CD4-positive, alpha-beta T cell treated with Interferon gamma for 1 hour (primary cell): ENCODE measurements around the gene RABEP1.

ENCODE experiments used
- DNase-seq: peaks from one replicate; pipeline ENCODE4 v3.0.0-alpha.2; 2020

RABEP1 gene

GRCh38 chr17:5365831-5366230, 83.7 kb downstream of the RABEP1 start:
- no peak for DNase-seq

DNA sequence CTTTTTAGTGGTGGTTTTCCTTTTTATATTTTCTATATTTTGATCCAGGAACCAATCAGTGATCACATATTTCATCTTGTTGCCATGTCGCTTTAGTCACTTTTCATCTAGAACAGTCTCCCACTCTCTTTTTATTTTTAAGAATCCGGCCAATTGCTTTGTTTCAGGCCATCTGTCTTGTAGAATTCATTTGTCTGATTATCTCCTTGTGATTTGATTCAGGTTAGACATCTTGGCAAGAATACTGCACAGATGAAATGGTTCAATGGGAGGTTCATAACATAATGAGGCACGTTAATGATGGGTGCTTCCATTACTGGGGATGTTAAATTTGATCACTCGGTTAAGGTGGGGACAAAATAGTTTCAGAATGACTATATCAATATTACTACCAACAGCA, 88.3 kb downstream of the RABEP1 start:
- no peak for DNase-seq

DNA sequence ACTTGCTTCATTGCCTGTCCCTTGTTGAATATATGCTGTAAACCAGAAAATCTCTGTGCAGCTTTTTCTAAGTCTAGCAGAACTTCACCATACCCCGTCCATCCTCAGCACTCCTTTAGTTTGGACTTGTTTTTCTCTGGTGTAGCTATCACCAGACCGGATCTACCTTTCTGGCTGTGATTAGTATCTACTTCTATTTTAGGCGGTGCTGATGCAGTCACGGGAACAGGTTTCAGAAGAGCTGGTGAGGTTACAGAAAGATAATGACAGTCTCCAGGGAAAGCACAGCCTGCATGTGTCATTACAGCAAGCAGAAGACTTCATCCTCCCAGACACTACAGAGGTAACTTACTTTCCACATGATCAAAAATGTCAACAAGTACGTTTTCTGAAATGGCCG, 91.0 kb downstream of the RABEP1 start:
- no peak for DNase-seq

- no peak for DNase-seq
These were observed 96.6 kb downstream of the RABEP1 start for GRCh38 chr17:5378566-5379207.

- DNase-seq, result no peak
These were observed 97.4 kb downstream of the RABEP1 start for GRCh38 chr17:5379351-5380107.

DNA sequence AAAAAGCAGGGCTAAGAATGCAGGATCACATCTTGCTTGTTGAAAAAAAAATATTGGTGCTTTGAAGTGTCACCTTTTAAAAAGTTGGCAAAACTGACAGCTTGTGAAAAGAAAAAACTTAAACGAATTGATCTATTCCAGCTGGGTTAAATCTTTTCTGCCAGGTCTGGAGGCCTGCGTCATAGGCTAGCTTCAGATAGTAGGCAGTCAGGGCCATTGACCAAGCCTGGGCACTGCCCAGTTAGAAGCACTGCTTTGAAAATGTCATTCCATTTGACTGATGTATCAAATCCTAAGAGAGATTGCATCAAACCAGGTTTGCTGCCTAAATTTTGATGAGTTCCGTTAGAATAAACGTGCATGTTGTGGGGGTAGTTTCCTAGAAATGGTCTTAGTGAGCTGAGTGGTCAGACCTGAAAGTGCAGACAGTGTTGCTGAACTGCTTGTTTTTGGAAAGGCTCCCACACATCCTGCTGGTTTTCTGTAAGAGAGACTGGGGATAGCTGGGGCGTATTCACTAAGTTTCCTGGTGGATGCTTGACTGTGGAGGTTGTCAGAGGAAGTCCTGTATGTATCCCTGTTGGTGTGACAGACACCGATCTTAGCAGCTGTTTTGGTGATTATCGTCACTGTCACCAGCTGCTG, 98.5 kb downstream of the RABEP1 start:
- DNase-seq, result no peak

DNA sequence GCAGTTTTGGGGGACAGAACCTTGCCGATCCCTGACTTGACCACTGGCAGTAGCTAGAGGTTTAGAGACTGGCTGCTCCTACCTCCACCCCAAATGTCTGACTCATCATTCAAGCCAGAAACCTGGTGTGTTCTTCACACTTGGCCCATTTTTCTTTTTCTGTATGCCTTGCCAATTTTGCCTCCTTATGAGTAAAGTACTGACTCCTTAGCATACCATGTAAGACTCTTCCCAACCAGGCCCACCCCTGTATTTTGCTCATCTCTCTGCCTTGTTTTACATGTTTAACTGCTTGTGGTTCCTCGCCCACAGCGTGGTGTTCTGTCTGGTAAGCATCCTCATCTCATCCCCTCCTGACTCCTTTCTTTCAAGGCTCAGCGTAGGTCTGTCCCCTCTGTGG, 99.5 kb downstream of the RABEP1 start:
- DNase-seq, result no peak

GRCh38 chr17:5391678-5392077, 109.6 kb downstream of the RABEP1 start:
- DNase-seq, result no peak

DNA sequence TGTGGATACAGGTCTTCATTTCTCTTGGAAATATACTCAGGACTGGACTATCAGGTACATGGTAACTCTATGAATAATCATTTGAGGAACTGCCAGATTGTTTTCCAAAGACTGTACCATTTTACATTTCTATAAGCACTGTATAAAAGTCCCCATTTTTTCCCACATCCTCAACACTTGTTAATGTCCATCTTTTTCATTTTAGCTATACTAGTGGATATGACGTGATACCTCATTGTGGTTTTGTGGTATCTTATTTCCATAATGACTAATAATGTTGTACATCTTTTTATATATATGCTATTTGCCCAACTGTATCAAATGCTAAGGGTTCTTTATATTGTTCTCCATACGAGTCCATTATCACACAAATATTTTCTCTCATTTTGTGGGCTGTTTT, 114.5 kb downstream of the RABEP1 start:
- no peak for DNase-seq

DNA sequence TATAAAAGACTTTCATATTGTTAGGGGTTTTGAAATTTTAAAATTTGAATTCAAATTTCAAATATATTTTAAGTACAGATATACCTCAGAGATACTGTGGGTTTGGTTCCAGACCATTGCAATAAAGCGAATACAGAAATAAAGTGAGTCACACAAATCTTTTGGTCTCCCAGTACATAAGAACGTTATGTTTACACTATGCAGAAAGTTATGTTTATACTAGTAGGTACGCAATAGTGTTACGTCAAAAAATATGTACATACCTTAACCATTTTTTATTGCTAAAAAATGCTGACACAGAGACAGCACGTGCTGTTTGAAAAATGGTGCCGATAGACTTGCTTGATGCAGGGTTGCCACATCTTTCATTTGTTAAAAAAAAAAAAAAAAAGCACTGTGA, 117.7 kb downstream of the RABEP1 start:
- no peak for DNase-seq

GRCh38 chr17:5405400-5405799, 123.3 kb downstream of the RABEP1 start:
- no peak for DNase-seq

DNA sequence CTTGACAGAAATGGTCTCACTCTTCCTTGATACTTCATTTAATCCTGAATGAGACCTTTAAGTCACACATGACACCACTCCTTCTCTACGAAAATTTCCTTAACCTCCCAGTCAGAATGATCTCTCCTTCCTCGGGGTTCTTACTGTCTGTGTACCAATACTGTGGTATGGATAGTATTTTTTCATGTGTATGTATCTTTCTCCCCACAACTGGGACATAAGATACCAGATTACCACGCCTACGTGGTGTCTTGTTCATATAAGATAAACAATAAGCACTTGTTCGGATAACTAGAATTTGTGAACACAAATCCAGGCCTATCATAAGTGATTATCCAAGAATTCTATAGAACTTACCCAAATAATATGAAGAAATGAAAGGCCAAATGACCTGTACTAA, 126.1 kb downstream of the RABEP1 start:
- DNase-seq, result no peak

- DNase-seq, result no peak
These were observed 128.6 kb downstream of the RABEP1 start for GRCh38 chr17:5410594-5411272.

DNA sequence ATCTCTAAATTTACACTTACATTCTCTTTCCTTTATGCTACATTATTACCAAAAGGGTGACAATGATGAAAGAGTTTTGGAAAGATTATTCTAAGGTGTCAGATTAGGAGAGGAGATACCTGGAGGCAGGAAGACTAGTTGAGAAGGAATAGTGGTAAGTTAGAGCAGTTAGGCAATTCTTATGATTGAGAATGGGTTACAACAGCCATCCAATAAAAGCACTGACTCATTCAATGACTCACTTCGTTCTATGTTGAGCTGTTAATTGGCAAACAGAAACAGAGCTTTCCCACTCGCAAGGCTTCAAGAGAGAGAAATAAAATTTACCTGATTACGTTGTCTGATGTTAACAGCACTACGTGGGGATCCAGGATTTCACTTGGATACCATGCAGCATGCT, 131.6 kb downstream of the RABEP1 start:
- DNase-seq, result no peak

DNA sequence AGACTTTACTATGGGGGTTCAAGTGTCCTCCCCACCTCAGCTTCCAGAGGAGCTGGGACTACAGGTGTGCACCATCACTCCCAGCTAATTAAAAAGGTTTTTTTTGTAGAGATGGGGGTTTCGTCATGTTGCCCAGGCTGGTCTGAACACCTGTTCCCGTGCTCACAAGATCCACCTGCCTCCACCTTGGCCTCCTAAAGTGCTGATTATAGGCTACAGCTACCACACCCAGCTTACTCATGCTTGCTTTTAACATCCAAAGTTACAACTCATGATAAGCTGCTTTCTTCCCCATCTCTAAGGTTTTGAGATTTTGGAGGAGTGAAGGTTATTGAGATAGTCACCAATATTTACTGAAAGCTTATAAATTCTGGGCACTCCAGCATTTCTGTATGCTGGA, 134.8 kb downstream of the RABEP1 start:
- no peak for DNase-seq

- DNase-seq, result peak; percentile 81
These were observed 136.8 kb downstream of the RABEP1 start for GRCh38 chr17:5418858-5419355.

GRCh38 chr17:5419356-5419958, 137.4 kb downstream of the RABEP1 start, which contains the start of gene NUP88:
TSS of gene NUP88 (minus strand) at chr17:5419662. CDS start at chr17:5419650, 12 bp downstream.
- DNase-seq, result peak; percentile 95

DNA sequence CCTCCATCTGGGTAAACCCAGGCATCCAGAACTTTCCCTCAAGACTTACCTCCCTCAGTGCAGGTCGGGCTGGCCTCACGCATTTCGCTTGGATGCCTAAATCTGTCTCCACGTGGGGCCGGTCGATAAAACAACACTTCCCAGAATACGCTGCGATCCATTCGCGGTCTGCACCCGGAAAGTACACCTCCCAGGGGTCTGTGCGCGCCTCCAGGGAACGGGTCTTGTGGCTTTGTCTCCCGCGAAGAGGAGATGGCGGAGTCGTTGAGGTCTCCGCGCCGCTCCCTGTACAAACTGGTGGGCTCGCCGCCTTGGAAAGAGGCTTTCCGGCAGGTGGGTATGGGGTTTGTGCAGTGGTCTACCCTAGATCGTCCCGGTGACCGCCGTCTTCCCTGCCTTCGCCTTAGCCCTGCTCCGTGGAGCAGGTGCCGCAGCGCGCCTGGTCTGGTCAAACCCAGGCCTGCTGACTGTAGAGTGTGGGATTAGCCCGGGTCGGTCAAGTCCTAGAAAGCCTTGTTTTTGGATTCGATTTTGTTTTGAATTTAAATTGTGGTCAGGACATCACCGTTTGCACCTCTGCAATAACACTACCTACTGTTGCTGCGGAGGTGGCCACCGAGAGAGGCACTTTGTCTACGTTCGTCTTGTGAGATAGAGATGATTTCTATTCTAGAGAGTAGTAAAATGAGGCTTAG, 138.0 kb downstream of the RABEP1 start, which contains the start of gene RPAIN:
Gene RPAIN, plus strand, starts transcription at position 224 of the 695 bp plus-strand sequence. Its CDS starts 29 bp downstream, at position 253.
- DNase-seq, result peak; percentile 83

DNA sequence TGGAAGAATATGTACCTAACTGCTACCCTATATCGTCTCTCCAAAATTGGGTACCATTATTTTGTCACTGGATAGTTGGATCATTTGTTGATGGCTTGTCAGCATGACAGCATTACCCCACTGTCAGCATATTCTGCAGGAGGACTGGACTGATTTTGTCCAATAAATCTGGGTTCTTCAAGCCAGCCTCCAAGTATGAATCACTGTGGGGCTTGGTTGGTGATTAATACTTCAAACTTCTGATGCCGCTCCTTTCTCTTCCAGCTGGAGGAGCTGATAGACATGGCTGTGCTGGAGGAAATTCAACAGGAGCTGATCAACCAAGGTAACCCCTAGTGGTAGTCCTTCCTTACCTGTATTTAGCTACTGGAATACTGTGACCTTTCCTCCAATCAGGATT, 140.4 kb downstream of the RABEP1 start:
- no peak for DNase-seq

DNA sequence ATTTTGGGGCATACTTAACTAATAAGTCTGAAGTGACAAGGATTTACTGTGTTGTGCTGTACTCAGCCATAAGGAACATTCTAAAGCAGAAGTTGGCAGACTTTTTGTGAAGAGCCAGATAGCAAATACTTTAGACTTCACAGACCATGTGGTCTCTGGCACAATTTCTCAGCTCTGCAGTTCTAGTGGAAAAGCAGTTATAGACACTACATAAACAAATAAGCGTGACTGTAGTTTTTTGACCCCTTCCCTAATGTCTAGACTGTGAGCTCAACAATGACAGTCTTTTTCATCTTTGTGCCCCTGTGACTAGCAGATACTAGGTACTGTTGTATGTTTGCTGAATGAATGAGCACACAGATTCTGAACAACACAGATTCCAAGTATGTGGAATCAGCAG, 142.8 kb downstream of the RABEP1 start:
- DNase-seq, result no peak

- no peak for DNase-seq
These were observed 143.7 kb downstream of the RABEP1 start for GRCh38 chr17:5425826-5426225.
